Testis (tissue), 3 donors: ENCODE data around the gene HPS1. TPM values are rescaled to one million over a fixed set of nuclear protein-coding genes. Genes with fewer than 3 reads are reported as not detected.

Experiments
- DNase-seq: peaks from one replicate; pipeline ENCODE4 v3.0.0-alpha.2; 2019
- H3K27ac ChIP-seq, 2 donors: fragments of 200-600 bp; sonication (generic); one replicate each; pipeline ENCODE4 v1.5.1; 2019
- H3K27me3 ChIP-seq: fragments of 200-600 bp; sonication (generic); one replicate; pipeline ENCODE4 v1.5.1; 2019
- H3K36me3 ChIP-seq: fragments of 200-600 bp; sonication (generic); one replicate; pipeline ENCODE4 v1.5.1; 2017; ENCODE audit warnings: low read depth; ENCODE audit errors: missing control alignments
- H3K4me1 ChIP-seq: fragments of 200-600 bp; sonication (generic); one replicate; pipeline ENCODE4 v1.5.1; 2019
- H3K4me3 ChIP-seq, 2 donors: fragments of 200-600 bp; sonication (generic); one replicate each; pipeline ENCODE4 v1.5.1; 2017 to 2019
- H3K9me3 ChIP-seq: fragments of 200-600 bp; sonication (generic); one replicate; pipeline ENCODE4 v1.5.1; 2017
- POLR2A ChIP-seq: fragments of 450-650 bp; IDR thresholded peaks from one replicate; pipeline ENCODE4 v1.6.1; 2017; ENCODE audit warnings: antibody characterized with exemption, mild to moderate bottlenecking, moderate library complexity
- WGBS, 2 donors: methylation state at CpG; one replicate each; pipeline ENCODE4 v1.1.5; 2018; 5-methylcytosine and 5-hydroxymethylcytosine counted together
- intact Hi-C: fragments of 100-400 bp; cut with DNase I; formaldehyde crosslinking; loops from one replicate; pipeline ENCODE4 v1.15.1; 2023; ENCODE audit warnings: low total_unique reads
- polyA plus RNA-seq: library from polyadenylated mRNA; stranded (reverse); fragments of 350-450 nt; fragmentation: Illumina TruSeq; extraction: RNeasy Lipid Tissue Mini Kit (QIAGEN cat#74804); gene quantifications from one replicate; pipeline ENCODE4 v1.2.3, GENCODE V29; 2014; ENCODE audit warnings: low read depth, low replicate concordance; ENCODE audit not compliant: insufficient read depth
- total RNA-seq, 2 donors: library from RNA; depleted of rRNA; stranded (reverse); fragments of >200 nt; gene quantifications; one replicate each; pipeline ENCODE4 v1.2.3, GENCODE V29; 2016
- TF ChIP-seq, protein P1 (sequence below), 3 experiments: fragments of 450-650 bp in 2 of 3; fragments of 200-600 bp in 1 of 3; sonication (generic) in 1 of 3; IDR thresholded peaks; one replicate each; pipeline ENCODE4 v1.5.1; 2016 to 2019; ENCODE audit warnings: antibody characterized with exemption in 3 of 3, mild to moderate bottlenecking in 2 of 3, moderate library complexity in 1 of 3

Gene HPS1
- total and polyA plus RNA-seq, 3 donors from 2014 or later, result 53.6 to 73.4 (median 59.4) TPM

- 79 to 87% methylated on average over 8 to 10 of the region's 10 CpGs for WGBS, 2 donors
- Histone ChIP-seq H3K27me3 (no peaks in the 10 kb centered on the region), H3K36me3 (no peaks in the 10 kb centered on the region), H3K9me3 (no peaks in the 10 kb centered on the region), H3K4me3 (no peak overlapping the region), H3K4me1 (peaks cover 9% of the 10 kb centered on the region), H3K27ac (no peak overlapping the region)
- TF ChIP-seq, protein P1, sequence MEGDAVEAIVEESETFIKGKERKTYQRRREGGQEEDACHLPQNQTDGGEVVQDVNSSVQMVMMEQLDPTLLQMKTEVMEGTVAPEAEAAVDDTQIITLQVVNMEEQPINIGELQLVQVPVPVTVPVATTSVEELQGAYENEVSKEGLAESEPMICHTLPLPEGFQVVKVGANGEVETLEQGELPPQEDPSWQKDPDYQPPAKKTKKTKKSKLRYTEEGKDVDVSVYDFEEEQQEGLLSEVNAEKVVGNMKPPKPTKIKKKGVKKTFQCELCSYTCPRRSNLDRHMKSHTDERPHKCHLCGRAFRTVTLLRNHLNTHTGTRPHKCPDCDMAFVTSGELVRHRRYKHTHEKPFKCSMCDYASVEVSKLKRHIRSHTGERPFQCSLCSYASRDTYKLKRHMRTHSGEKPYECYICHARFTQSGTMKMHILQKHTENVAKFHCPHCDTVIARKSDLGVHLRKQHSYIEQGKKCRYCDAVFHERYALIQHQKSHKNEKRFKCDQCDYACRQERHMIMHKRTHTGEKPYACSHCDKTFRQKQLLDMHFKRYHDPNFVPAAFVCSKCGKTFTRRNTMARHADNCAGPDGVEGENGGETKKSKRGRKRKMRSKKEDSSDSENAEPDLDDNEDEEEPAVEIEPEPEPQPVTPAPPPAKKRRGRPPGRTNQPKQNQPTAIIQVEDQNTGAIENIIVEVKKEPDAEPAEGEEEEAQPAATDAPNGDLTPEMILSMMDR (IDR thresholded peaks at IDR 0.05), result no peak
- TF ChIP-seq POLR2A, result no peak
- no peak for DNase-seq
- intact Hi-C loops, result no loop called here
These were observed 36.0 kb downstream of the HPS1 start for GRCh38 chr10:98410759-98411158.

DNA sequence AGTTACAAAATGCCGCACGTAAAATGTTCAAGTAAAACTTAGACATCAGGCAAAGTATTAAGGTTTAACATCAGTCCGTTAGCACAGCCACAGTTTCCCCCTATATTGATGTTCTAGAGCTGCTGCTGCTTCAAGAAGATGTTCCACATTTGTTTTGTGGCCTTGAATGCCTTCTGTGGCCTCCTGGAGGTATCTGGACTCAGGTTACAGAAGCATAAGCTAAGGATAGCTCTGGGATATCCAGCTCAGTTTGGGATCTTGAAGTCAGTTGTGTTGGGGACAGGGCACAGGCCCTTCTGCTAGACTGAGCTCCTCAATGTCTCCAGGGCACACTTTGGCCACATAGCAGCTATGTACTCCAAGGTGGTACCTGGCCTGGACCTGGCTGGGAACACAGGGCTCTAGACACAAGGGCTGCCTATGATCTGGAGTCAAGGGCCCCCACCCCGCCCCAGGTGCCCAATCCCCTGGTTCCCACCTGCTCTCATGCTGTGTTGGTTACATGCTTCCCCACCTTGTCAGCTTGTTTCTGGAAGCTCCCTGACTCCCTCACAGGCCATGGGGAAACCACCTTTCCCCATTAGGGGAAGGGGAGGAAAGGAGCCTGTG, 36.5 kb downstream of the HPS1 start:
- peaks cover 6% of the 10 kb centered on the region for H3K4me1 ChIP-seq

DNA sequence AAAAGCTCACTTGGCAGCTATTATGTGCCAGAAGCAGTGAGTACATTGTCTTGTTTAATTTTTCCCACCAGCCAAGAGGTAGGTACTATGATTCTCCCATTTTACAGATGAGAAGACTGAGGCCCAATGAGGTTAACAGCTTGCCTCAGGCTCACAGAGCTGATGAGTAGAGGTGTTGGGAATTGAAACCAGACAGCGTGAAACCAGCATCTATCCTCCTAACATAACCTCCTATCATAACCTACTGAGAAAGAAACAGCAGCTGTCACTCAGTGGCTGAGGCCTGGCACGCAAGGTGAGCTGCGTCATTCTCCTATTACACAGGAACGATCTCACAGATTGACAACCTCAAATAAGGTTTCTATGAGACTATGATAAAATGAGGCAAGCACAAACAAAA, 37.9 kb downstream of the HPS1 start:
- H3K27me3 ChIP-seq, result no peaks in the 10 kb centered on the region
- DNase-seq, result no peak
- no peak overlapping the region for H3K27ac ChIP-seq
- TF ChIP-seq POLR2A, result no peak
- TF ChIP-seq, protein P1 (IDR thresholded peaks at IDR 0.05), result no peak
- H3K4me3 ChIP-seq, result no peak overlapping the region
- WGBS, 2 donors, result 87 to 94% methylated on average over 4 of the region's 4 CpGs
- H3K36me3 ChIP-seq, result no peaks in the 10 kb centered on the region
- H3K4me1 ChIP-seq, result no peaks in the 10 kb centered on the region
- H3K9me3 ChIP-seq, result no peaks in the 10 kb centered on the region
- intact Hi-C loops, result no loop called here

More for the DNA sequence above, 36.5 kb downstream of the HPS1 start:
- H3K36me3 ChIP-seq, result no peaks in the 10 kb centered on the region
- H3K4me3 ChIP-seq, result no peak overlapping the region
- H3K9me3 ChIP-seq, result no peaks in the 10 kb centered on the region
- no peaks in the 10 kb centered on the region for H3K27me3 ChIP-seq
- 69 to 96% methylated on average over 4 of the region's 4 CpGs for WGBS, 2 donors
- H3K27ac ChIP-seq, result no peak overlapping the region
- TF ChIP-seq, protein P1 (IDR thresholded peaks at IDR 0.05), result no peak
- TF ChIP-seq POLR2A, result no peak
- DNase-seq, result no peak
- intact Hi-C loops, result no loop called here

- Histone ChIP-seq H3K4me3 (no peak overlapping the region), H3K4me1 (no peaks in the 10 kb centered on the region), H3K9me3 (no peaks in the 10 kb centered on the region), H3K27ac (no peak overlapping the region), H3K36me3 (no peaks in the 10 kb centered on the region), H3K27me3 (no peaks in the 10 kb centered on the region)
- WGBS, 2 donors, result 86 to 96% methylated on average over 16 of the region's 18 CpGs
- no peak for TF ChIP-seq POLR2A
- TF ChIP-seq, protein P1 (IDR thresholded peaks at IDR 0.05), result no peak
- no peak for DNase-seq
- intact Hi-C loops, result no loop called here
These were observed 38.9 kb downstream of the HPS1 start for GRCh38 chr10:98407744-98408241.
